Neural cell (in vitro differentiated cells): Measurements from ENCODE around the gene IMMP2L.

ENCODE experiments used
- CTCF ChIP-seq: fragments of 450-650 bp; IDR thresholded peaks from 2 replicates; pipeline ENCODE4 v1.5.1; 2014; ENCODE audit warnings: antibody characterized with exemption, mild to moderate bottlenecking, moderate library complexity; ENCODE audit not compliant: poor library complexity, severe bottlenecking
- EZH2 ChIP-seq: fragments of 200-600, 300-800 bp; shearing (Covaris generic), sonication (generic); IDR thresholded peaks from 2 replicates; pipeline ENCODE4 v1.6.1; 2014; ENCODE audit warnings: antibody characterized with exemption, low read length, borderline replicate concordance, mild to moderate bottlenecking; ENCODE audit not compliant: insufficient read depth, poor library complexity, severe bottlenecking
- POLR2AphosphoS5 ChIP-seq: IDR thresholded peaks from 2 replicates; pipeline ENCODE4 v1.6.1; 2012
- RAD21 ChIP-seq: fragments of 450-650 bp; conservative IDR thresholded peaks from 2 replicates; pipeline ENCODE4 v1.6.1; 2014; ENCODE audit warnings: antibody characterized with exemption, mild to moderate bottlenecking, moderate library complexity
- REST ChIP-seq: IDR thresholded peaks from 2 replicates; pipeline ENCODE4 v1.6.1; 2012; ENCODE audit warnings: borderline replicate concordance
- SMC3 ChIP-seq: fragments of 450-650 bp; conservative IDR thresholded peaks from 2 replicates; pipeline ENCODE4 v1.6.1; 2014; ENCODE audit warnings: antibody characterized with exemption, mild to moderate bottlenecking, moderate library complexity; ENCODE audit not compliant: poor library complexity

GRCh38 chr7:111374027-111374426 is 188.3 kb downstream of the IMMP2L start:
- TF ChIP-seq CTCF: no peak
- no peak for TF ChIP-seq POLR2AphosphoS5
- no peak for TF ChIP-seq SMC3
- no peak for TF ChIP-seq RAD21
- TF ChIP-seq REST: no peak
- no peak for TF ChIP-seq EZH2
